ENCODE results near the gene TUBGCP2. TPM values are rescaled to one million over a fixed set of nuclear protein-coding genes. Genes with fewer than 3 reads are reported as not detected.

TUBGCP2 gene
- total and polyA plus RNA-seq, 2 of the 13 experiments (the other 11 are each of a cell fraction or from before 2014, with no cell fraction given) = 21.3 to 34.5 TPM

DNA sequence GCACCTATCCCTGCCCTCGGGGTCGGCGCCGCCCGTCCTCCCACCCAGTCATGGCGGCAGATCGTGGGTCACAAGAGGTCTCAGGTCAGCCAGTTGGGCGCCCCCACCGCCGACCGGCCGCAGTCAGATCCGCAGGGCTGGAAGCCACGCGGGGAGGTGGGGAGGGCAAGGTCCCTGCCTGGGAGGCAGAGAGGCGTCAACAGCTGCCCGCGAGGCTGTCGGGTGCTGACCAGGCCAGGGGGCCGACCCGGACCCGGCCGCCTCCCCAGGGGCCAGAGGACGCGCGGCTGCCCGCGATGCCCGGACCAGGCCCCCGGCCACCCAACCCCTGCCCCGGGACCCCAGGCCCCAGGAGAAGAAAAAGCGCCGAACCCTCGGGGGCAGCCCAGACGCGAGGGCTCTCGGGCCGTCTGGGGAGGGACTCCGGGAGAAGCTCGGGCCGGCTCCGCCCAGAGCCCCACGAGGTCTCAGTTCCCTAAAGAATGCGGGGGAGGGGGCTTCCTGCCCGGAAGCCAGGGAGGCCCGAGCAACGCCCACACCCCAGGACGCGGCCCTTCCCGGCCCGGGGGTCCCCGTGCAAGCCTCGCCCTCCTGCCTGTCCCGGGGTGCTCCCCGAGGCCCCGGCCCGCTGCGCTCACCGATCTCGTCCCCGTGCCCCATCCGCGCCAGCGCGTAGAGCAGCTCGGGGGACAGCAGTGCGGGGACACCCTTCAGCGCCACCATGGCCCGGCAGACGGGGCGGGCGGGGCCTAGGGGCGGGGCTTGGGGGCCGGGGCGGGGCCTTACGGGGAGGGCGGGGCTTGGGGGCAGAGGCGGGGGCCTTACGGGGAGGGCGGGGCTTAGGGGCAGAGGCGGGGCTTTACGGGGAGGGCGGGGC lies 48.9 kb upstream of the TUBGCP2 start, which contains the start of gene FUOM (continued):
- TF ChIP-seq KDM2A (CRISPR knock-in tag; IDR thresholded peaks at IDR 0.05; ENCODE audit: borderline replicate concordance, low read depth) (peak; percentile 57; the same call in 1 of the 2 replicates), ZNF709 (CRISPR knock-in tag; IDR thresholded peaks at IDR 0.05) (peak; percentile 92), ADNP (CRISPR knock-in tag; IDR thresholded peaks at IDR 0.05) (no peak), ZNF740 (CRISPR knock-in tag; IDR thresholded peaks at IDR 0.05) (no peak), PHF8 (CRISPR knock-in tag; IDR thresholded peaks at IDR 0.05) (peak; percentile 86), NFIC (IDR thresholded peaks at IDR 0.05; ENCODE audit: low read length) (no peak), HES4 (CRISPR knock-in tag; IDR thresholded peaks at IDR 0.05; ENCODE audit: borderline replicate concordance) (peak; percentile 76), DNMT3B (CRISPR knock-in tag; conservative IDR thresholded peaks at IDR 0.05) (no peak), MIER2 (CRISPR knock-in tag; IDR thresholded peaks at IDR 0.05) (no peak), TGIF2 (CRISPR knock-in tag; IDR thresholded peaks at IDR 0.05) (no peak), ZNF276 (CRISPR knock-in tag; IDR thresholded peaks at IDR 0.05; ENCODE audit: low read depth) (no peak), ATF6 (CRISPR knock-in tag; conservative IDR thresholded peaks at IDR 0.05) (no peak), ARID3A (IDR thresholded peaks at IDR 0.05; ENCODE audit: low read depth, low read length) (no peak), JARID2 (CRISPR knock-in tag; IDR thresholded peaks at IDR 0.05; ENCODE audit: insufficient replicate concordance) (no peak)
- TF ChIP-seq, protein P1, sequence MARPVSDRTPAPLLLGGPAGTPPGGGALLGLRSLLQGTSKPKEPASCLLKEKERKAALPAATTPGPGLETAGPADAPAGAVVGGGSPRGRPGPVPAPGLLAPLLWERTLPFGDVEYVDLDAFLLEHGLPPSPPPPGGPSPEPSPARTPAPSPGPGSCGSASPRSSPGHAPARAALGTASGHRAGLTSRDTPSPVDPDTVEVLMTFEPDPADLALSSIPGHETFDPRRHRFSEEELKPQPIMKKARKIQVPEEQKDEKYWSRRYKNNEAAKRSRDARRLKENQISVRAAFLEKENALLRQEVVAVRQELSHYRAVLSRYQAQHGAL (CRISPR knock-in tag; IDR thresholded peaks at IDR 0.05; ENCODE audit: not compliant biosample characterization) = no peak
- TF ChIP-seq, protein P2, sequence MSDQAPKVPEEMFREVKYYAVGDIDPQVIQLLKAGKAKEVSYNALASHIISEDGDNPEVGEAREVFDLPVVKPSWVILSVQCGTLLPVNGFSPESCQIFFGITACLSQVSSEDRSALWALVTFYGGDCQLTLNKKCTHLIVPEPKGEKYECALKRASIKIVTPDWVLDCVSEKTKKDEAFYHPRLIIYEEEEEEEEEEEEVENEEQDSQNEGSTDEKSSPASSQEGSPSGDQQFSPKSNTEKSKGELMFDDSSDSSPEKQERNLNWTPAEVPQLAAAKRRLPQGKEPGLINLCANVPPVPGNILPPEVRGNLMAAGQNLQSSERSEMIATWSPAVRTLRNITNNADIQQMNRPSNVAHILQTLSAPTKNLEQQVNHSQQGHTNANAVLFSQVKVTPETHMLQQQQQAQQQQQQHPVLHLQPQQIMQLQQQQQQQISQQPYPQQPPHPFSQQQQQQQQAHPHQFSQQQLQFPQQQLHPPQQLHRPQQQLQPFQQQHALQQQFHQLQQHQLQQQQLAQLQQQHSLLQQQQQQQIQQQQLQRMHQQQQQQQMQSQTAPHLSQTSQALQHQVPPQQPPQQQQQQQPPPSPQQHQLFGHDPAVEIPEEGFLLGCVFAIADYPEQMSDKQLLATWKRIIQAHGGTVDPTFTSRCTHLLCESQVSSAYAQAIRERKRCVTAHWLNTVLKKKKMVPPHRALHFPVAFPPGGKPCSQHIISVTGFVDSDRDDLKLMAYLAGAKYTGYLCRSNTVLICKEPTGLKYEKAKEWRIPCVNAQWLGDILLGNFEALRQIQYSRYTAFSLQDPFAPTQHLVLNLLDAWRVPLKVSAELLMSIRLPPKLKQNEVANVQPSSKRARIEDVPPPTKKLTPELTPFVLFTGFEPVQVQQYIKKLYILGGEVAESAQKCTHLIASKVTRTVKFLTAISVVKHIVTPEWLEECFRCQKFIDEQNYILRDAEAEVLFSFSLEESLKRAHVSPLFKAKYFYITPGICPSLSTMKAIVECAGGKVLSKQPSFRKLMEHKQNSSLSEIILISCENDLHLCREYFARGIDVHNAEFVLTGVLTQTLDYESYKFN (CRISPR knock-in tag; conservative IDR thresholded peaks at IDR 0.05) = 0 out of 2 replicates have a peak, but pooled peaks have one; percentile 10
